HepG2 (cell line): Measurements from ENCODE around the gene PAX7. TPM values are rescaled to one million over a fixed set of nuclear protein-coding genes. Genes with fewer than 3 reads are reported as not detected.

ENCODE experiments used
- ATAC-seq: fragments of 200-7000 bp; cut with Tn5 transposase; 3 replicates; pipeline ENCODE4 v1.9.1; 2020; ENCODE audit warnings: mild to moderate bottlenecking, moderate library complexity
- BruUV-seq: library from RNA; stranded (reverse); fragments of 400-500 nt; replicated peaks from 2 replicates; lab custom pipeline; 2021; lab: Mats Ljungman, UMichigan
- CTCF ChIA-PET: fragments of 300-600 bp; formaldehyde crosslinking; extraction: SDS; loops from one replicate; lab custom pipeline; 2021; ENCODE audit warnings: low total read pairs, inconsistent platforms, low intra/inter-chr PET ratio; lab: Yijun Ruan, JAX
- POLR2A ChIA-PET: fragments of 350-600 bp; sonication (Branson Sonifier 250); formaldehyde crosslinking; loops from one replicate; lab custom pipeline; 2020; ENCODE audit warnings: antibody characterized with exemption, inconsistent platforms; lab: Yijun Ruan, JAX
- DNase-seq: peaks from one replicate; pipeline ENCODE4 v3.0.0-alpha.2; 2015; ENCODE audit warnings: low spot score
- FAIRE-seq: peaks from 3 replicates; lab custom pipeline; 2011; peaks lifted over from hg19 to GRCh38; lab: Jason Lieb, UNC
- H2AFZ ChIP-seq: one replicate; pipeline ENCODE4 v1.6.1; 2011; ENCODE audit warnings: low read length, inconsistent platforms
- H3K27ac ChIP-seq: fragments of 300-600 bp; 3 replicates; pipeline ENCODE4 v1.8.0; 2011; ENCODE audit warnings: mixed run types, mild to moderate bottlenecking, mixed read lengths, low read length, inconsistent platforms; ENCODE audit not compliant: insufficient read depth; ENCODE audit errors: extremely low read length
- H3K27me3 ChIP-seq, 2 experiments: fragments of 200-600 bp in 1 of 2; 2 replicates in 1 of 2; 3 replicates in 1 of 2; pipeline versions ENCODE4 v1.6.0 to v1.8.0; 2011; ENCODE audit warnings: low read length in 2 of 2, mild to moderate bottlenecking in 2 of 2, moderate library complexity in 2 of 2, inconsistent platforms in 1 of 2; ENCODE audit not compliant: insufficient read depth in 2 of 2, control insufficient read depth in 1 of 2
- H3K36me3 ChIP-seq, 2 experiments: fragments of 200-600 bp in 1 of 2; replicated peaks in 1 of 2; 2 replicates in 1 of 2; 3 replicates in 1 of 2; pipeline versions ENCODE4 v1.5.1 to v1.8.0; 2011; ENCODE audit warnings: low read length in 2 of 2, inconsistent platforms in 1 of 2; ENCODE audit not compliant: insufficient read depth in 2 of 2, control insufficient read depth in 1 of 2
- H3K4me1 ChIP-seq: 2 replicates; pipeline ENCODE4 v1.5.1; 2012; ENCODE audit warnings: low read length, inconsistent platforms; ENCODE audit not compliant: insufficient read depth
- H3K4me2 ChIP-seq: 2 replicates; pipeline ENCODE4 v1.6.0; 2011; ENCODE audit warnings: low read depth, low read length, inconsistent platforms
- H3K4me3 ChIP-seq, 3 experiments: fragments of 200-600 bp in 1 of 3; sonication (generic), shearing (Covaris generic) in 1 of 3; replicated peaks in 1 of 3; 2 replicates each; pipeline ENCODE4 v1.5.1; 2011 to 2016; ENCODE audit warnings: low read length in 3 of 3, inconsistent platforms in 2 of 3, low read depth in 2 of 3, mild to moderate bottlenecking in 2 of 3, control low read depth in 1 of 3, mixed read lengths in 1 of 3; ENCODE audit not compliant: insufficient read depth in 1 of 3
- H3K79me2 ChIP-seq: one replicate; pipeline ENCODE4 v1.6.1; 2011; ENCODE audit warnings: low read length, inconsistent platforms; ENCODE audit not compliant: insufficient read depth
- H3K9ac ChIP-seq: 2 replicates; pipeline ENCODE4 v1.6.0; 2011; ENCODE audit warnings: mild to moderate bottlenecking, low read depth, low read length, inconsistent platforms; ENCODE audit not compliant: insufficient read depth
- H3K9me3 ChIP-seq: 2 replicates; pipeline ENCODE4 v1.5.1; 2012; ENCODE audit warnings: mild to moderate bottlenecking, low read length
- H4K20me1 ChIP-seq: 2 replicates; pipeline ENCODE4 v1.6.0; 2011; ENCODE audit warnings: inconsistent platforms, mild to moderate bottlenecking, low read length, moderate library complexity; ENCODE audit not compliant: insufficient read depth
- ATF7-NPFF ChIP-seq: sonication (generic); formaldehyde crosslinking; IDR thresholded peaks from 2 replicates; pipeline ENCODE4 v1.8.1; 2023; ENCODE audit warnings: mild to moderate bottlenecking, low read depth, missing genetic modification reagents, moderate library complexity
- CENPBD1 ChIP-seq: sonication (generic); formaldehyde crosslinking; IDR thresholded peaks from 2 replicates; pipeline ENCODE4 v1.8.0; 2022; ENCODE audit warnings: missing genetic modification reagents, low read depth, mild to moderate bottlenecking, borderline replicate concordance
- FLYWCH1 ChIP-seq: sonication (generic); formaldehyde crosslinking; IDR thresholded peaks from 2 replicates; pipeline ENCODE4 v1.8.1; 2023; ENCODE audit warnings: mild to moderate bottlenecking, missing genetic modification reagents
- MBD4 ChIP-seq: IDR thresholded peaks from 2 replicates; pipeline ENCODE4 v1.6.1; 2012; ENCODE audit warnings: low read length, inconsistent platforms, borderline replicate concordance
- MLXIP ChIP-seq: sonication (generic); formaldehyde crosslinking; IDR thresholded peaks from 2 replicates; pipeline ENCODE4 v1.9.0; 2021; ENCODE audit warnings: missing genetic modification reagents, borderline replicate concordance
- NBN ChIP-seq: fragments of 450-650 bp; conservative IDR thresholded peaks from 2 replicates; pipeline ENCODE4 v1.6.1; 2017
- NCOA1 ChIP-seq: sonication (generic); formaldehyde crosslinking; IDR thresholded peaks from 2 replicates; pipeline ENCODE4 v1.9.0; 2021; ENCODE audit warnings: missing genetic modification reagents
- NFIB ChIP-seq: sonication (generic); formaldehyde crosslinking; IDR thresholded peaks from 2 replicates; pipeline ENCODE4 v1.9.0; 2021; ENCODE audit warnings: missing genetic modification reagents, mild to moderate bottlenecking, borderline replicate concordance
- PAWR ChIP-seq: sonication (generic); formaldehyde crosslinking; IDR thresholded peaks from 2 replicates; pipeline ENCODE4 v1.4.0; 2020; ENCODE audit warnings: missing genetic modification reagents, mild to moderate bottlenecking, borderline replicate concordance
- SETDB1 ChIP-seq: sonication (generic); formaldehyde crosslinking; IDR thresholded peaks from 2 replicates; pipeline ENCODE4 v1.5.1; 2020; ENCODE audit warnings: missing genetic modification reagents, mild to moderate bottlenecking, borderline replicate concordance
- SNAPC5 ChIP-seq: sonication (generic); formaldehyde crosslinking; IDR thresholded peaks from 2 replicates; pipeline ENCODE4 v1.8.1; 2023; ENCODE audit warnings: mild to moderate bottlenecking, missing genetic modification reagents, borderline replicate concordance
- ZNF205 ChIP-seq: IDR thresholded peaks from 2 replicates; pipeline ENCODE4 v1.6.1; 2018; ENCODE audit warnings: missing biosample characterization, missing genetic modification reagents
- ZNF749 ChIP-seq: sonication (generic); formaldehyde crosslinking; IDR thresholded peaks from 2 replicates; pipeline ENCODE4 v1.8.0; 2022; ENCODE audit warnings: mild to moderate bottlenecking, missing genetic modification reagents, moderate library complexity, borderline replicate concordance
- WGBS: methylation state at CpG from one replicate; pipeline ENCODE4 v1.1.6; 2017; ENCODE audit warnings: low lambda C conversion rate; 5-methylcytosine and 5-hydroxymethylcytosine counted together
- in situ Hi-C: cut with HindIII; loops from 2 replicates; pipeline ENCODE4 v1.10.0; 2017; ENCODE audit warnings: low pct_unique_long_range_greater_than_20kb; ENCODE audit not compliant: extremely low pct_ligation_motif_present
- intact Hi-C: fragments of 100-400 bp; cut with micrococcal nuclease; formaldehyde crosslinking; loops from one replicate; pipeline ENCODE4 v1.10.0; 2022; ENCODE audit not compliant: unreplicated experiment
- polyA plus RNA-seq, 8 experiments: library from polyadenylated mRNA; depleted of rRNA in 3 of 8; stranded (reverse) in 7 of 8; unstranded in 1 of 8; fragments of >200 nt; fragmentation: Illumina TruSeq in 4 of 8; extraction: Trizol in 4 of 8; gene quantifications; 2 replicates each; pipeline versions ENCODE4 v1.2.1 to v1.2.3, GENCODE V29; 2011 to 2016; ENCODE audit warnings: low read depth in 4 of 8, missing spikeins in 1 of 8, mixed read lengths in 1 of 8; ENCODE audit not compliant: insufficient read depth in 1 of 8
- total RNA-seq, 5 experiments: library from RNA; depleted of rRNA; stranded (reverse); fragments of >200 nt; fragmentation: Illumina TruSeq; extraction: Trizol; gene quantifications; 2 replicates each; pipeline ENCODE4 v1.2.3, GENCODE V29; 2016; ENCODE audit warnings: low read depth in 1 of 5

Gene PAX7
- total and polyA plus RNA-seq, 2 of the 13 experiments (the other 11 are each of a cell fraction or from before 2014, with no cell fraction given), result not detected

GRCh38 chr1:18701183-18701582 is 70.5 kb downstream of the PAX7 start:
- Histone ChIP-seq H3K4me1 (no peaks in the 10 kb centered on the region), H3K27me3 (peaks cover 7 to 55% of the 10 kb centered on the region in 2 experiments; a peak in 4 of 5 replicates), H3K79me2 (no peaks in the 10 kb centered on the region), H3K4me2 (no peak overlapping the region), H4K20me1 (no peaks in the 10 kb centered on the region), H2AFZ (no peak overlapping the region), H3K36me3 (no peaks in the 10 kb centered on the region), H3K9me3 (no peaks in the 10 kb centered on the region), H3K4me3 (no peak overlapping the region), H3K9ac (no peak overlapping the region), H3K27ac (no peak overlapping the region)
- in situ Hi-C loops (no loop called here), intact Hi-C loops (no loop called here)
- DNase-seq (no peak), FAIRE-seq (no peak), ATAC-seq (no peak)
- WGBS, result 34% methylated on average over 7 of the region's 7 CpGs
- TF ChIP-seq PAWR (CRISPR knock-in tag), result no peak
- TF ChIP-seq FLYWCH1 (CRISPR knock-in tag), result no peak
- TF ChIP-seq ZNF205 (CRISPR knock-in tag), result no peak
- no peak for TF ChIP-seq SETDB1 (CRISPR knock-in tag)
- TF ChIP-seq CENPBD1 (CRISPR knock-in tag), result no peak
- TF ChIP-seq NFIB, result no peak
- TF ChIP-seq SNAPC5 (CRISPR knock-in tag), result no peak
- TF ChIP-seq MBD4, result no peak
- TF ChIP-seq ATF7-NPFF (CRISPR knock-in tag), result no peak
- no peak for TF ChIP-seq ZNF749
- no peak for TF ChIP-seq NCOA1 (CRISPR knock-in tag)
- TF ChIP-seq NBN, result no peak
- TF ChIP-seq MLXIP, result no peak
- ChIA-PET POLR2A (no interaction called here), CTCF (no interaction called here)
- no TSS peak for BruUV-seq
